ENCODE measurements around the gene CEP164. TPM values are rescaled to one million over a fixed set of nuclear protein-coding genes. Genes with fewer than 3 reads are reported as not detected.

Gene CEP164
- polyA plus RNA-seq, 1 donor from 2014 or later: 27.4 TPM

DNA sequence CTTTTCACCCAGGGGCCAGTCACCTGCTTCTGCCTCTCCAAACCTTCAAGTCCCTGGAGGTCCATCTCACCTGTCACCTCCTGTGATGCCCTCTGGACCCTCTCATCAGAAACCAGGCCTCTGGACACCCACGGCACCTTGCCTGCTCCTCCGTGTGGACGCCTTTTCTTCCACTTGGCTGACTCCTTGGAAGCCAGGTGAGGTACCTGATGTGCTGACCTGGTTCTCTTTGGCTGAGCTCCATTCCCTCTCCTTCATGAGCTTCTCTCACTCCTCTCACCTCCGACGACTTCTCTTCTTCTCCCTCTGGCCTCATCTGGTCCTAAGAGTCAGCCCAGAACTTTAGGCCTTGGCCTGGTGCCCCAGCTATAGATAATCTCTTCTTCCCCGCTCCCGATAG is 99.3 kb downstream of the CEP164 start:
- Histone ChIP-seq H3K9ac (ENCODE audit: low read length) (no peak overlapping the region), H3K4me2 (ENCODE audit: low read length) (no peak overlapping the region), H3K36me3 (ENCODE audit: insufficient read depth, low read length) (no peaks in the 10 kb centered on the region), H3K4me3 (ENCODE audit: low read length) (no peak overlapping the region), H4K20me1 (ENCODE audit: insufficient read depth) (no peaks in the 10 kb centered on the region), H2AFZ (ENCODE audit: low read depth, low read length) (no peak overlapping the region), H3K9me2 (ENCODE audit: insufficient read depth, low read length) (no peaks in the 10 kb centered on the region), H3K27me3 (ENCODE audit: insufficient read depth, low read depth, low read length) (no peaks in the 10 kb centered on the region), H3F3A (ENCODE audit: insufficient read depth, low read length, poor library complexity, severe bottlenecking) (no peaks in the 10 kb centered on the region), H3K79me2 (replicated peaks; ENCODE audit: insufficient read depth, low read length) (no peaks in the 10 kb centered on the region), H3K27ac (ENCODE audit: low read length) (no peak overlapping the region), H3K9me3 (ENCODE audit: low read length) (no peaks in the 10 kb centered on the region)
- no peak for TF ChIP-seq TAF1 (IDR thresholded peaks at IDR 0.05; ENCODE audit: low read depth)
- TF ChIP-seq, protein P1, sequence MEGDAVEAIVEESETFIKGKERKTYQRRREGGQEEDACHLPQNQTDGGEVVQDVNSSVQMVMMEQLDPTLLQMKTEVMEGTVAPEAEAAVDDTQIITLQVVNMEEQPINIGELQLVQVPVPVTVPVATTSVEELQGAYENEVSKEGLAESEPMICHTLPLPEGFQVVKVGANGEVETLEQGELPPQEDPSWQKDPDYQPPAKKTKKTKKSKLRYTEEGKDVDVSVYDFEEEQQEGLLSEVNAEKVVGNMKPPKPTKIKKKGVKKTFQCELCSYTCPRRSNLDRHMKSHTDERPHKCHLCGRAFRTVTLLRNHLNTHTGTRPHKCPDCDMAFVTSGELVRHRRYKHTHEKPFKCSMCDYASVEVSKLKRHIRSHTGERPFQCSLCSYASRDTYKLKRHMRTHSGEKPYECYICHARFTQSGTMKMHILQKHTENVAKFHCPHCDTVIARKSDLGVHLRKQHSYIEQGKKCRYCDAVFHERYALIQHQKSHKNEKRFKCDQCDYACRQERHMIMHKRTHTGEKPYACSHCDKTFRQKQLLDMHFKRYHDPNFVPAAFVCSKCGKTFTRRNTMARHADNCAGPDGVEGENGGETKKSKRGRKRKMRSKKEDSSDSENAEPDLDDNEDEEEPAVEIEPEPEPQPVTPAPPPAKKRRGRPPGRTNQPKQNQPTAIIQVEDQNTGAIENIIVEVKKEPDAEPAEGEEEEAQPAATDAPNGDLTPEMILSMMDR (IDR thresholded peaks at IDR 0.05; ENCODE audit: poor library complexity, severe bottlenecking): no peak
- TF ChIP-seq RAD21 (conservative IDR thresholded peaks at IDR 0.05): no peak
- TF ChIP-seq, protein P2, sequence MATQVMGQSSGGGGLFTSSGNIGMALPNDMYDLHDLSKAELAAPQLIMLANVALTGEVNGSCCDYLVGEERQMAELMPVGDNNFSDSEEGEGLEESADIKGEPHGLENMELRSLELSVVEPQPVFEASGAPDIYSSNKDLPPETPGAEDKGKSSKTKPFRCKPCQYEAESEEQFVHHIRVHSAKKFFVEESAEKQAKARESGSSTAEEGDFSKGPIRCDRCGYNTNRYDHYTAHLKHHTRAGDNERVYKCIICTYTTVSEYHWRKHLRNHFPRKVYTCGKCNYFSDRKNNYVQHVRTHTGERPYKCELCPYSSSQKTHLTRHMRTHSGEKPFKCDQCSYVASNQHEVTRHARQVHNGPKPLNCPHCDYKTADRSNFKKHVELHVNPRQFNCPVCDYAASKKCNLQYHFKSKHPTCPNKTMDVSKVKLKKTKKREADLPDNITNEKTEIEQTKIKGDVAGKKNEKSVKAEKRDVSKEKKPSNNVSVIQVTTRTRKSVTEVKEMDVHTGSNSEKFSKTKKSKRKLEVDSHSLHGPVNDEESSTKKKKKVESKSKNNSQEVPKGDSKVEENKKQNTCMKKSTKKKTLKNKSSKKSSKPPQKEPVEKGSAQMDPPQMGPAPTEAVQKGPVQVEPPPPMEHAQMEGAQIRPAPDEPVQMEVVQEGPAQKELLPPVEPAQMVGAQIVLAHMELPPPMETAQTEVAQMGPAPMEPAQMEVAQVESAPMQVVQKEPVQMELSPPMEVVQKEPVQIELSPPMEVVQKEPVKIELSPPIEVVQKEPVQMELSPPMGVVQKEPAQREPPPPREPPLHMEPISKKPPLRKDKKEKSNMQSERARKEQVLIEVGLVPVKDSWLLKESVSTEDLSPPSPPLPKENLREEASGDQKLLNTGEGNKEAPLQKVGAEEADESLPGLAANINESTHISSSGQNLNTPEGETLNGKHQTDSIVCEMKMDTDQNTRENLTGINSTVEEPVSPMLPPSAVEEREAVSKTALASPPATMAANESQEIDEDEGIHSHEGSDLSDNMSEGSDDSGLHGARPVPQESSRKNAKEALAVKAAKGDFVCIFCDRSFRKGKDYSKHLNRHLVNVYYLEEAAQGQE (IDR thresholded peaks at IDR 0.05; ENCODE audit: borderline replicate concordance): no peak
- no peak for TF ChIP-seq POLR2AphosphoS5 (IDR thresholded peaks at IDR 0.05)
- no peak for TF ChIP-seq EZH2 (IDR thresholded peaks at IDR 0.05; ENCODE audit: borderline replicate concordance, insufficient read depth, low read length, poor library complexity, severe bottlenecking)
- no peak for TF ChIP-seq EP300 (conservative IDR thresholded peaks at IDR 0.05; ENCODE audit: poor library complexity, severe bottlenecking)
- no peak for TF ChIP-seq SMC3 (conservative IDR thresholded peaks at IDR 0.05; ENCODE audit: poor library complexity)
- TF ChIP-seq MXI1 (conservative IDR thresholded peaks at IDR 0.05; ENCODE audit: poor library complexity, severe bottlenecking): no peak

DNA sequence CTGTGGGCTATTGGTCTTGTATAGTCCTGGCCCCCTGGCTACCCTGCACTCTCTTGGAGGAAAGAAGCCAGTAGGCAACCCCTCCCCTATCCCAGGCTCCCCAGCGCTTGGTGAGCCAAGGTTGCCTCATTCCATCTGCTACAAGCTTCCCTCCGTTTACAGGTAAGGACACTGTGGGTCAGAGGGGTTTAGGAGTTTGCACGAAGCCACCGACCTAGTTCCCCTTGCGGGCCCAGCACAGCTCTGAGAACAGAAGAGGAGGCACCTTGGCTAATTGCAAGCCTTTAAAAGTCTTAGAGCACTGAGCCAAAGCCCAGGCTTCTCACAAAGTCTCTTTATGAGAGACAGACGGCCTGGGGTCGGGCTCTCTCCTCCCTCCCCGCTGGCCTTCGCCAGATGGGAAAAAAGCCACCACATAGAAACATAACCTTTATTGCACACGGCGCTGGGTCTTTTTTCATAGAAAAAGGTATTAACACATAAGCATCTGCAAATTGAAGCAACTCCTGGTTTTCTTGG is 99.8 kb downstream of the CEP164 start:
- Histone ChIP-seq H3K79me2 (replicated peaks; ENCODE audit: insufficient read depth, low read length) (no peaks in the 10 kb centered on the region), H3K9me3 (ENCODE audit: low read length) (no peaks in the 10 kb centered on the region), H3K9ac (ENCODE audit: low read length) (no peak overlapping the region), H3K36me3 (ENCODE audit: insufficient read depth, low read length) (no peaks in the 10 kb centered on the region), H3K27ac (ENCODE audit: low read length) (no peak overlapping the region), H3F3A (ENCODE audit: insufficient read depth, low read length, poor library complexity, severe bottlenecking) (no peaks in the 10 kb centered on the region), H3K9me2 (ENCODE audit: insufficient read depth, low read length) (no peaks in the 10 kb centered on the region), H3K27me3 (ENCODE audit: insufficient read depth, low read depth, low read length) (no peaks in the 10 kb centered on the region), H3K4me3 (ENCODE audit: low read length) (no peak overlapping the region), H2AFZ (ENCODE audit: low read depth, low read length) (no peak overlapping the region), H4K20me1 (ENCODE audit: insufficient read depth) (no peaks in the 10 kb centered on the region), H3K4me2 (ENCODE audit: low read length) (no peak overlapping the region)
- TF ChIP-seq, protein P1 (IDR thresholded peaks at IDR 0.05; ENCODE audit: poor library complexity, severe bottlenecking): no peak
- TF ChIP-seq MXI1 (conservative IDR thresholded peaks at IDR 0.05; ENCODE audit: poor library complexity, severe bottlenecking): no peak
